SH-SY5Y (cell line): ENCODE results near the gene TENT5C.

Experiments
- GATA2 ChIP-seq: IDR thresholded peaks from 2 replicates; pipeline ENCODE4 v1.6.1; 2011; ENCODE audit warnings: mild to moderate bottlenecking, low read depth, low read length
- GATA3 ChIP-seq: IDR thresholded peaks from 2 replicates; pipeline ENCODE4 v1.6.1; 2011; ENCODE audit warnings: low read depth, mild to moderate bottlenecking, low read length, moderate library complexity

Gene TENT5C

GRCh38 chr1:117671781-117672501, 66.1 kb downstream of the TENT5C start:
- TF ChIP-seq GATA2 (no peak), GATA3 (no peak)

GRCh38 chr1:117672756-117673155, 66.9 kb downstream of the TENT5C start:
- TF ChIP-seq GATA3 (no peak), GATA2 (no peak)

GRCh38 chr1:117673405-117673804, 67.6 kb downstream of the TENT5C start:
- no peak for TF ChIP-seq GATA2
- no peak for TF ChIP-seq GATA3

- TF ChIP-seq GATA3 (no peak), GATA2 (no peak)
These were observed 68.9 kb downstream of the TENT5C start for GRCh38 chr1:117674521-117675400.

- TF ChIP-seq GATA2 = no peak
- TF ChIP-seq GATA3 = no peak
These were observed 70.1 kb downstream of the TENT5C start for GRCh38 chr1:117675907-117676430.

GRCh38 chr1:117676615-117677130, 70.8 kb downstream of the TENT5C start:
- TF ChIP-seq GATA2 (no peak), GATA3 (no peak)
